Activated CD4-positive, alpha-beta T cell treated with anti-CD3 and anti-CD28 coated beads, Interleukin-2, Interleukin-4, amounts not matched to agents 100 ng/mL and 50 ng/mL, durations not matched to agents 16 hours and 8 hours (primary cell): ENCODE results near the gene PTGES3.
"Not testable (repeated sequence)": the region's sequence is repeated elsewhere in the genome, so short reads cannot be mapped to it uniquely, and the experiment has no call there.

Experiments
- DNase-seq: peaks from one replicate; pipeline ENCODE4 v3.0.0-alpha.2; 2020; ENCODE audit warnings: low spot score

Gene PTGES3

GRCh38 chr12:56688129-56688845, at the start of gene PTGES3:
Gene PTGES3 (minus strand): TSS chr12:56688284. CDS start chr12:56687999, 285 bp downstream.
- DNase-seq, result peak; percentile 99

- DNase-seq, result no peak
Measured at GRCh38 chr12:56728139-56728861, 40.2 kb upstream of the PTGES3 start.

GRCh38 chr12:56726196-56726675, 38.2 kb upstream of the PTGES3 start:
- not testable (repeated sequence) for DNase-seq

- DNase-seq, result no peak
Measured at GRCh38 chr12:56725723-56726102, 37.6 kb upstream of the PTGES3 start.

- peak; percentile 99 for DNase-seq
Measured at GRCh38 chr12:56724972-56725722, 37.1 kb upstream of the PTGES3 start, which contains the start of gene NACA. Gene NACA (minus strand): TSS chr12:56725299. CDS start chr12:56724521, 778 bp downstream.

GRCh38 chr12:56724701-56724971, 36.6 kb upstream of the PTGES3 start:
- DNase-seq, result peak; percentile 16

- peak; percentile 22 for DNase-seq
Measured at GRCh38 chr12:56723889-56724700, 36.0 kb upstream of the PTGES3 start.

GRCh38 chr12:56723352-56723751, 35.3 kb upstream of the PTGES3 start:
- DNase-seq, result no peak

- DNase-seq, result no peak
Measured at GRCh38 chr12:56722832-56723231, 34.7 kb upstream of the PTGES3 start.

- no peak for DNase-seq
Measured at GRCh38 chr12:56721721-56722120, 33.6 kb upstream of the PTGES3 start.

- DNase-seq, result no peak
Measured at GRCh38 chr12:56721216-56721615, 33.1 kb upstream of the PTGES3 start.

GRCh38 chr12:56720731-56721151, 32.7 kb upstream of the PTGES3 start:
- no peak for DNase-seq

- DNase-seq, result no peak
Measured at GRCh38 chr12:56719056-56719455, 31.0 kb upstream of the PTGES3 start.

GRCh38 chr12:56718636-56719035, 30.6 kb upstream of the PTGES3 start:
- no peak for DNase-seq

GRCh38 chr12:56718149-56718548, 30.1 kb upstream of the PTGES3 start:
- DNase-seq, result no peak

GRCh38 chr12:56716933-56717880, 29.1 kb upstream of the PTGES3 start:
- no peak for DNase-seq

GRCh38 chr12:56716458-56716857, 28.4 kb upstream of the PTGES3 start:
- no peak for DNase-seq

- DNase-seq, result no peak
Measured at GRCh38 chr12:56715798-56716197, 27.7 kb upstream of the PTGES3 start.

GRCh38 chr12:56714431-56714929, 26.4 kb upstream of the PTGES3 start:
- no peak for DNase-seq

- DNase-seq, result no peak
Measured at GRCh38 chr12:56713345-56713744, 25.3 kb upstream of the PTGES3 start.
